H1 (cell line): ENCODE results near the gene YRDC. TPM values are rescaled to one million over a fixed set of nuclear protein-coding genes. Genes with fewer than 3 reads are reported as not detected.

Experiments
- CTCF ChIA-PET: fragments of 300-600 bp; sonication (Branson Sonifier 250); formaldehyde crosslinking; loops from one replicate; lab custom pipeline; 2021; ENCODE audit not compliant: partially characterized antibody; lab: Charles Lee
- POLR2A ChIA-PET: fragments of 300-600 bp; sonication (Branson Sonifier 250); formaldehyde crosslinking; loops from one replicate; lab custom pipeline; 2021; ENCODE audit warnings: inconsistent platforms; ENCODE audit not compliant: partially characterized antibody; lab: Charles Lee
- DNase-seq, 2 experiments: peaks; one replicate each; pipeline versions ENCODE4 v3.0.0 to v3.0.0-alpha.2; 2010 to 2022; ENCODE audit warnings: low spot score in 2 of 2, low read depth in 1 of 2, mixed read lengths in 1 of 2
- FAIRE-seq: peaks from 2 replicates; lab custom pipeline; 2011; peaks lifted over from hg19 to GRCh38; lab: Jason Lieb, UNC
- H2AFZ ChIP-seq: 2 replicates; pipeline ENCODE4 v1.8.1; 2012; ENCODE audit warnings: low read length, inconsistent platforms
- H2AK5ac ChIP-seq: 2 replicates; pipeline ENCODE4 v1.6.1; 2013; ENCODE audit warnings: low read depth, low read length
- H2BK120ac ChIP-seq: replicated peaks from 2 replicates; pipeline ENCODE3; 2013; ENCODE audit warnings: low read depth, low read length, inconsistent platforms
- H2BK12ac ChIP-seq: 2 replicates; pipeline ENCODE4 v1.6.1; 2013; ENCODE audit warnings: low read depth, low read length
- H2BK15ac ChIP-seq: 2 replicates; pipeline ENCODE4 v1.6.1; 2013; ENCODE audit warnings: low read length
- H2BK20ac ChIP-seq: 2 replicates; pipeline ENCODE4 v1.6.1; 2013; ENCODE audit warnings: low read length
- H2BK5ac ChIP-seq: 2 replicates; pipeline ENCODE4 v1.6.1; 2013; ENCODE audit warnings: low read depth, low read length
- H3K14ac ChIP-seq: 2 replicates; pipeline ENCODE4 v1.6.1; 2013; ENCODE audit warnings: inconsistent platforms; ENCODE audit not compliant: insufficient read length
- H3K18ac ChIP-seq: 2 replicates; pipeline ENCODE4 v1.6.1; 2013; ENCODE audit warnings: low read length; ENCODE audit errors: extremely low read depth
- H3K23ac ChIP-seq: 2 replicates; pipeline ENCODE4 v1.6.1; 2013; ENCODE audit warnings: inconsistent platforms; ENCODE audit not compliant: insufficient read length
- H3K23me2 ChIP-seq: 2 replicates; pipeline ENCODE4 v1.6.1; 2013; ENCODE audit warnings: low read depth, low read length
- H3K27ac ChIP-seq: 2 replicates; pipeline ENCODE4 v1.6.1; 2011; ENCODE audit warnings: low read depth, low read length, inconsistent platforms
- H3K27me3 ChIP-seq, 4 experiments: replicated peaks in 1 of 4; 1 replicate in 1 of 4; 2 replicates in 3 of 4; pipeline versions ENCODE4 v1.6.1 to v1.8.1; 2011 to 2013; ENCODE audit warnings: low read length in 3 of 4, mild to moderate bottlenecking in 3 of 4, inconsistent platforms in 2 of 4, mixed read lengths in 2 of 4, moderate library complexity in 1 of 4; ENCODE audit not compliant: control insufficient read depth in 3 of 4, insufficient read depth in 3 of 4; ENCODE audit errors: extremely low read depth in 1 of 4
- H3K36me3 ChIP-seq, 4 experiments: 2 replicates each; pipeline versions ENCODE4 v1.6.1 to v1.8.1; 2011 to 2013; ENCODE audit warnings: mild to moderate bottlenecking in 4 of 4, low read length in 3 of 4, moderate library complexity in 2 of 4, control low read depth in 1 of 4, inconsistent platforms in 1 of 4; ENCODE audit not compliant: insufficient read depth in 4 of 4, control insufficient read depth in 2 of 4
- H3K4ac ChIP-seq: replicated peaks from 2 replicates; pipeline ENCODE3; 2013; ENCODE audit warnings: low read length, low read depth, mixed read lengths, inconsistent platforms; ENCODE audit not compliant: insufficient read length
- H3K4me1 ChIP-seq, 4 experiments: replicated peaks in 1 of 4; 1 replicate in 1 of 4; 2 replicates in 3 of 4; pipeline versions ENCODE4 v1.6.1 to v1.8.1; 2011 to 2013; ENCODE audit warnings: low read length in 3 of 4, inconsistent platforms in 2 of 4, mixed read lengths in 1 of 4; ENCODE audit not compliant: insufficient read depth in 4 of 4, control insufficient read depth in 3 of 4
- H3K4me2 ChIP-seq, 2 experiments: 2 replicates each; pipeline versions ENCODE4 v1.6.1 to v1.8.1; 2011 to 2013; ENCODE audit warnings: low read depth in 2 of 2, low read length in 2 of 2, control low read depth in 1 of 2, inconsistent platforms in 1 of 2, mild to moderate bottlenecking in 1 of 2; ENCODE audit not compliant: insufficient read depth in 1 of 2
- H3K4me3 ChIP-seq, 4 experiments: fragments of 200-600, 300-600 bp in 1 of 4; sonication (generic), shearing (Covaris generic), sonication (Bioruptor Twin) in 1 of 4; 2 replicates each; pipeline versions ENCODE4 v1.5.1 to v1.8.1; 2011 to 2016; ENCODE audit warnings: low read length in 4 of 4, low read depth in 3 of 4, control low read depth in 2 of 4, inconsistent platforms in 2 of 4, mild to moderate bottlenecking in 2 of 4, mixed read lengths in 1 of 4, moderate library complexity in 1 of 4; ENCODE audit not compliant: insufficient read depth in 2 of 4; ENCODE audit errors: extremely low read depth in 1 of 4
- H3K56ac ChIP-seq: replicated peaks from 2 replicates; pipeline ENCODE3; 2013; ENCODE audit warnings: low read depth, mild to moderate bottlenecking, mixed read lengths, low read length, inconsistent platforms; ENCODE audit not compliant: insufficient read length
- H3K79me1 ChIP-seq: 2 replicates; pipeline ENCODE4 v1.6.1; 2013; ENCODE audit warnings: low read depth, low read length, control low read depth
- H3K79me2 ChIP-seq, 2 experiments: 2 replicates each; pipeline versions ENCODE4 v1.6.1 to v1.8.1; 2012 to 2013; ENCODE audit warnings: low read length in 2 of 2, mild to moderate bottlenecking in 2 of 2, inconsistent platforms in 1 of 2; ENCODE audit not compliant: insufficient read depth in 2 of 2, control insufficient read depth in 1 of 2
- H3K9ac ChIP-seq, 4 experiments: replicated peaks in 1 of 4; 1 replicate in 1 of 4; 2 replicates in 3 of 4; pipeline versions ENCODE4 v1.6.1 to v1.8.1; 2011 to 2013; ENCODE audit warnings: low read depth in 3 of 4, low read length in 3 of 4, control low read depth in 2 of 4, mild to moderate bottlenecking in 2 of 4, moderate library complexity in 2 of 4, inconsistent platforms in 1 of 4; ENCODE audit errors: extremely low read depth in 1 of 4
- H3K9me3 ChIP-seq, 2 experiments: 2 replicates each; pipeline versions ENCODE4 v1.6.1 to v1.8.1; 2012 to 2013; ENCODE audit warnings: mild to moderate bottlenecking in 2 of 2, moderate library complexity in 2 of 2, control low read depth in 1 of 2, inconsistent platforms in 1 of 2, low read depth in 1 of 2, low read length in 1 of 2, mixed read lengths in 1 of 2; ENCODE audit not compliant: insufficient read depth in 2 of 2
- H4K20me1 ChIP-seq, 2 experiments: replicated peaks in 1 of 2; 2 replicates each; pipeline versions ENCODE3 to v1.8.1; 2011 to 2013; ENCODE audit warnings: inconsistent platforms in 2 of 2, low read length in 2 of 2, mild to moderate bottlenecking in 1 of 2; ENCODE audit not compliant: insufficient read depth in 2 of 2, control insufficient read depth in 1 of 2
- H4K5ac ChIP-seq: 2 replicates; pipeline ENCODE4 v1.6.1; 2013; ENCODE audit warnings: low read length, low read depth, mixed read lengths, inconsistent platforms; ENCODE audit not compliant: insufficient read length
- H4K8ac ChIP-seq: 2 replicates; pipeline ENCODE4 v1.8.0; 2013; ENCODE audit warnings: mild to moderate bottlenecking, moderate library complexity, low read length, inconsistent platforms; ENCODE audit not compliant: insufficient read depth; ENCODE audit errors: extremely low read depth
- H4K91ac ChIP-seq: replicated peaks from 2 replicates; pipeline ENCODE3; 2013; ENCODE audit warnings: low read length, mixed read lengths, inconsistent platforms; ENCODE audit not compliant: insufficient read length
- POU5F1 ChIP-seq: IDR thresholded peaks from 2 replicates; pipeline ENCODE4 v1.6.1; 2011; ENCODE audit warnings: low read depth, mild to moderate bottlenecking, low read length, moderate library complexity
- RNF2 ChIP-seq: fragments of 200-900, 300-1000 bp; sonication (generic); IDR thresholded peaks from 2 replicates; pipeline ENCODE4 v1.7.1; 2016; ENCODE audit warnings: borderline replicate concordance, low read depth, mild to moderate bottlenecking, antibody characterized with exemption, low read length; ENCODE audit not compliant: poor library complexity, severe bottlenecking; ENCODE audit errors: missing control alignments
- SIRT6 ChIP-seq: IDR thresholded peaks from one replicate; pipeline ENCODE4 v1.7.1; 2012; ENCODE audit warnings: low read length, inconsistent platforms
- WGBS, 2 experiments: shearing (Covaris generic) in 1 of 2; methylation state at CpG; one replicate each; pipeline versions ENCODE4 v1.1.6 to v1.1.7; 2013 to 2015; ENCODE audit warnings: low lambda C conversion rate in 2 of 2, mixed read lengths in 2 of 2, inconsistent platforms in 1 of 2, low coverage in 1 of 2, missing lambda C conversion rate in 1 of 2; ENCODE audit not compliant: insufficient replicate concordance in 2 of 2, insufficient coverage in 1 of 2, insufficient read length in 1 of 2; ENCODE audit errors: extremely low coverage in 1 of 2, missing lambda C conversion rate in 1 of 2; 5-methylcytosine and 5-hydroxymethylcytosine counted together
- polyA plus RNA-seq, 7 experiments: library from polyadenylated mRNA; depleted of rRNA in 3 of 7; stranded (reverse) in 5 of 7; unstranded in 2 of 7; fragments of >200 nt in 5 of 7; fragments of 200-250 nt in 2 of 7; gene quantifications; 1 replicate in 5 of 7; 2 replicates in 1 of 7; 4 replicates in 1 of 7; pipeline versions ENCODE4 v1.2.1 to v1.2.3, GENCODE V29; 2011 to 2013; ENCODE audit warnings: missing spikeins in 2 of 7, mixed read lengths in 2 of 7
- total RNA-seq: library from RNA; stranded (reverse); fragmentation: NEBNext Ultra II Directional; extraction: Animal tissue kit (Norgen Biotek cat#: 25700); gene quantifications from 2 replicates; pipeline ENCODE4 v1.2.1, GENCODE V29; 2021
- TF ChIP-seq, protein P1 (sequence below): IDR thresholded peaks from 2 replicates; pipeline ENCODE4 v1.6.1; 2012; ENCODE audit warnings: inconsistent platforms

YRDC gene
- total and polyA plus RNA-seq, 2 of the 8 experiments (the other 6 are each of a cell fraction or from before 2014, with no cell fraction given) = 21.1 to 21.6 TPM

DNA sequence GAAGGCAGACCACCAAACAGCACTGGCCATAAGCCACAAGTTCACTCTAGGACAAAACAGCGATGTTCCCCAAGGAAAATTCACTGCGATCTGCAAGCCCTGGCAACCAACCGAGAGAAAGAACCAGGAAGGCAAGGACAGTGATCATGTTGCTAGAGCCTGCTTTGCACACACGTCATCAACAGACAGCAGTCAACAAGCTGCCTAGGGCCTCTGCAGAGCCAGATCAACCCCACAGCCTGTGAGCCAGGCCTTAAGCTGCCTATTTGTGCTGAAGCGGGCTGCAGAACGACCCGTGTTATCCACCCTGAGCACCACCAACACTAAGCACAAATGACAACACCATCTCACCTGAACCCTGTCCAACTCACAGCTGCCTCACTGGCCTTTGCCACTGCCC lies 6.2 kb upstream of the YRDC start:
- CTCF ChIA-PET = no interaction called here
- Histone ChIP-seq H2BK5ac (0 out of 2 replicates have a peak overlapping the region, but pooled peaks have one; percentile 18), H3K4me1 (peaks cover under 1 to 1% (median 1%) of the 10 kb centered on the region in 4 experiments; a peak in 5 of 7 replicates), H3K23me2 (no peaks in the 10 kb centered on the region), H2BK15ac (no peak overlapping the region), H2BK20ac (no peak overlapping the region), H3K27me3 (no peaks in the 10 kb centered on the region), H3K18ac (no peak overlapping the region), H3K9ac (no peak overlapping the region), H3K14ac (no peak overlapping the region), H3K4me2 (no peak overlapping the region), H3K36me3 (peaks cover 5 to 16% (median 9%) of the 10 kb centered on the region in 4 experiments; a peak in 6 of 8 replicates), H3K56ac (no peak overlapping the region), H4K5ac (no peak overlapping the region), H3K23ac (no peak overlapping the region), H2BK12ac (no peak overlapping the region), H3K9me3 (no peaks in the 10 kb centered on the region), H2BK120ac (no peak overlapping the region), H2AK5ac (no peak overlapping the region), H4K20me1 (peaks cover 0 to 13% of the 10 kb centered on the region in 2 experiments), H3K4ac (no peak overlapping the region), H3K27ac (no peak overlapping the region), H4K91ac (no peak overlapping the region), H3K4me3 (no peak overlapping the region), H3K79me2 (no peaks in the 10 kb centered on the region; a peak in 1 of 4 replicates), H2AFZ (no peak overlapping the region), H4K8ac (no peak overlapping the region), H3K79me1 (no peaks in the 10 kb centered on the region; the same call in 1 of the 2 replicates)
- POLR2A ChIA-PET = no interaction called here
- 95% methylated on average over 7 of the region's 7 CpGs; no CpG with 5 or more reads in 1 of the 2 experiments for WGBS, 2 experiments
- DNase-seq (no peak), FAIRE-seq (no peak)
- TF ChIP-seq RNF2 (no peak), POU5F1 (no peak), SIRT6 (no peak)
- TF ChIP-seq, protein P1, sequence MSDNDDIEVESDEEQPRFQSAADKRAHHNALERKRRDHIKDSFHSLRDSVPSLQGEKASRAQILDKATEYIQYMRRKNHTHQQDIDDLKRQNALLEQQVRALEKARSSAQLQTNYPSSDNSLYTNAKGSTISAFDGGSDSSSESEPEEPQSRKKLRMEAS = no peak
